Measurements from ENCODE around the gene MORF4L1.

Gene MORF4L1

GRCh38 chr15:78880813-78881212 lies 8.1 kb downstream of the MORF4L1 start:
- Histone ChIP-seq H3K27me3 (ENCODE audit: control insufficient read depth, low read length) (no peaks in the 10 kb centered on the region), H3K27ac (ENCODE audit: low read depth, low read length) (no peak overlapping the region), H3F3A (ENCODE audit: control insufficient read depth, insufficient read depth) (peaks cover 12% of the 10 kb centered on the region; the same call in 1 of the 2 replicates), H4K20me1 (ENCODE audit: control insufficient read depth, insufficient read depth, low read depth, low read length) (peaks cover 52% of the 10 kb centered on the region), H3K4me3 (ENCODE audit: low read length) (no peak overlapping the region), H3K79me2 (ENCODE audit: control insufficient read depth, low read length) (peaks cover 100% of the 10 kb centered on the region), H3K9me3 (ENCODE audit: control insufficient read depth, insufficient read depth, low read length) (no peaks in the 10 kb centered on the region), H3K36me3 (ENCODE audit: control insufficient read depth, low read length) (peaks cover 89% of the 10 kb centered on the region), H3K9me2 (replicated peaks; ENCODE audit: control insufficient read depth, low read length) (no peaks in the 10 kb centered on the region), H3K4me1 (ENCODE audit: control insufficient read depth, low read length) (peaks cover 39% of the 10 kb centered on the region), H3K4me2 (ENCODE audit: low read length) (no peak overlapping the region)
- no peak for TF ChIP-seq CTCF (IDR thresholded peaks at IDR 0.05; ENCODE audit: low read depth, low read length, poor library complexity, severe bottlenecking)

- Histone ChIP-seq H4K20me1 (ENCODE audit: control insufficient read depth, insufficient read depth, low read depth, low read length) (peaks cover 44% of the 10 kb centered on the region), H3K9me3 (ENCODE audit: control insufficient read depth, insufficient read depth, low read length) (no peaks in the 10 kb centered on the region), H3K79me2 (ENCODE audit: control insufficient read depth, low read length) (peaks cover 97% of the 10 kb centered on the region), H3K27me3 (ENCODE audit: control insufficient read depth, low read length) (no peaks in the 10 kb centered on the region), H3K4me1 (ENCODE audit: control insufficient read depth, low read length) (peaks cover 30% of the 10 kb centered on the region), H3F3A (ENCODE audit: control insufficient read depth, insufficient read depth) (peaks cover 12% of the 10 kb centered on the region; the same call in 1 of the 2 replicates), H3K36me3 (ENCODE audit: control insufficient read depth, low read length) (peaks cover 95% of the 10 kb centered on the region), H3K4me2 (ENCODE audit: low read length) (no peak overlapping the region), H3K9me2 (replicated peaks; ENCODE audit: control insufficient read depth, low read length) (no peaks in the 10 kb centered on the region), H3K4me3 (ENCODE audit: low read length) (no peak overlapping the region), H3K27ac (ENCODE audit: low read depth, low read length) (no peak overlapping the region)
- TF ChIP-seq EZH2phosphoT487 (IDR thresholded peaks at IDR 0.05; ENCODE audit: borderline replicate concordance, low read length): no peak
- no peak for TF ChIP-seq CTCF (IDR thresholded peaks at IDR 0.05; ENCODE audit: low read depth, low read length, poor library complexity, severe bottlenecking)
These were observed 9.0 kb downstream of the MORF4L1 start for GRCh38 chr15:78881681-78882080.

GRCh38 chr15:78889000-78889399 lies 16.3 kb downstream of the MORF4L1 start:
- no peaks in the 10 kb centered on the region for H3K9me3 ChIP-seq (ENCODE audit: control insufficient read depth, insufficient read depth, low read length)
- H3F3A ChIP-seq (ENCODE audit: control insufficient read depth, insufficient read depth): peaks cover 7% of the 10 kb centered on the region; the same call in 1 of the 2 replicates
- peaks cover 54% of the 10 kb centered on the region for H3K79me2 ChIP-seq (ENCODE audit: control insufficient read depth, low read length)
- H3K4me2 ChIP-seq (ENCODE audit: low read length): no peak overlapping the region
- TF ChIP-seq EZH2phosphoT487 (IDR thresholded peaks at IDR 0.05; ENCODE audit: borderline replicate concordance, low read length) (no peak), CTCF (IDR thresholded peaks at IDR 0.05; ENCODE audit: low read depth, low read length, poor library complexity, severe bottlenecking) (no peak)
- H3K27ac ChIP-seq (ENCODE audit: low read depth, low read length): no peak overlapping the region
- no peaks in the 10 kb centered on the region for H3K9me2 ChIP-seq (replicated peaks; ENCODE audit: control insufficient read depth, low read length)
- peaks cover 13% of the 10 kb centered on the region for H4K20me1 ChIP-seq (ENCODE audit: control insufficient read depth, insufficient read depth, low read depth, low read length)
- peaks cover 97% of the 10 kb centered on the region for H3K36me3 ChIP-seq (ENCODE audit: control insufficient read depth, low read length)
- H3K4me3 ChIP-seq (ENCODE audit: low read length): no peak overlapping the region
- no peaks in the 10 kb centered on the region for H3K27me3 ChIP-seq (ENCODE audit: control insufficient read depth, low read length)
- H3K4me1 ChIP-seq (ENCODE audit: control insufficient read depth, low read length): no peaks in the 10 kb centered on the region
